K562 (cell line): ENCODE data around the gene CTDSPL. TPM values are rescaled to one million over a fixed set of nuclear protein-coding genes. Genes with fewer than 3 reads are reported as not detected.

ENCODE experiments used
- ATAC-seq: fragments of 200-7000 bp; cut with Tn5 transposase; 3 replicates; pipeline ENCODE4 v1.9.1; 2020; ENCODE audit warnings: moderate library complexity
- BruUV-seq: library from RNA; stranded (reverse); fragments of 400-500 nt; replicated peaks from 2 replicates; lab custom pipeline; 2021; lab: Mats Ljungman, UMichigan
- CTCF ChIA-PET: fragments of 300-600 bp; formaldehyde crosslinking; extraction: SDS; loops from one replicate; lab custom pipeline; 2021; ENCODE audit warnings: low intra/inter-chr PET ratio; lab: Yijun Ruan, JAX
- POLR2A ChIA-PET: fragments of 300-600, 350-650 bp; sonication (Branson Sonifier 250); formaldehyde crosslinking; extraction: SDS; loops from one replicate; lab custom pipeline; 2021; ENCODE audit warnings: antibody characterized with exemption, inconsistent platforms; lab: Yijun Ruan, JAX
- DNase-seq, 4 experiments: peaks; one replicate each; pipeline versions ENCODE4 v3.0.0 to v3.0.0-alpha.2; 2011 to 2018; ENCODE audit warnings: low spot score in 3 of 4, mixed read lengths in 3 of 4; ENCODE audit errors: extremely low read depth in 1 of 4
- FAIRE-seq: peaks from 2 replicates; lab custom pipeline; 2011; peaks lifted over from hg19 to GRCh38; lab: Jason Lieb, UNC
- H2AFZ ChIP-seq: 2 replicates; pipeline ENCODE4 v1.6.0; 2011; ENCODE audit warnings: low read depth, low read length, control low read depth, inconsistent platforms
- H3K27ac ChIP-seq: fragments of 200-600 bp; 3 replicates; pipeline ENCODE4 v1.8.0; 2011; ENCODE audit warnings: low read depth, mild to moderate bottlenecking, control low read depth, inconsistent platforms, low read length, moderate library complexity, mixed read lengths; ENCODE audit errors: extremely low read depth
- H3K27me3 ChIP-seq, 2 experiments: fragments of 300-600 bp in 1 of 2; 2 replicates in 1 of 2; 3 replicates in 1 of 2; pipeline versions ENCODE4 v1.6.0 to v1.8.0; 2011; ENCODE audit warnings: inconsistent platforms in 2 of 2, low read length in 2 of 2, mild to moderate bottlenecking in 1 of 2, mixed read lengths in 1 of 2, moderate library complexity in 1 of 2; ENCODE audit not compliant: control insufficient read depth in 2 of 2, insufficient read depth in 2 of 2
- H3K36me3 ChIP-seq: fragments of 300-600 bp; 3 replicates; pipeline ENCODE4 v1.8.0; 2011; ENCODE audit warnings: mild to moderate bottlenecking, low read length, inconsistent platforms; ENCODE audit not compliant: control insufficient read depth, insufficient read depth
- H3K4me1 ChIP-seq, 2 experiments: fragments of 200-600 bp in 1 of 2; replicated peaks in 1 of 2; 2 replicates in 1 of 2; 3 replicates in 1 of 2; pipeline versions ENCODE4 v1.5.1 to v1.8.0; 2011; ENCODE audit warnings: inconsistent platforms in 2 of 2, low read length in 2 of 2, mild to moderate bottlenecking in 1 of 2, mixed read lengths in 1 of 2, moderate library complexity in 1 of 2; ENCODE audit not compliant: control insufficient read depth in 2 of 2, insufficient read depth in 2 of 2
- H3K4me2 ChIP-seq: 2 replicates; pipeline ENCODE4 v1.6.1; 2011; ENCODE audit warnings: low read length, control low read depth, inconsistent platforms, mixed read lengths; ENCODE audit not compliant: insufficient read depth
- H3K4me3 ChIP-seq: fragments of 200-600 bp; sonication (generic), shearing (Covaris generic); 2 replicates; pipeline ENCODE4 v1.5.1; 2016; ENCODE audit warnings: control low read depth, inconsistent platforms
- H3K79me2 ChIP-seq: fragments of 200-600 bp; 3 replicates; pipeline ENCODE4 v1.8.0; 2011; ENCODE audit warnings: low read length, inconsistent platforms; ENCODE audit not compliant: control insufficient read depth, insufficient read depth
- H3K9ac ChIP-seq, 2 experiments: 2 replicates each; pipeline versions ENCODE4 v1.6.0 to v1.6.1; 2011; ENCODE audit warnings: low read depth in 2 of 2, low read length in 2 of 2, control low read depth in 1 of 2, inconsistent platforms in 1 of 2, mild to moderate bottlenecking in 1 of 2, mixed read lengths in 1 of 2; ENCODE audit not compliant: insufficient read depth in 1 of 2
- H3K9me1 ChIP-seq: one replicate; pipeline ENCODE4 v1.6.0; 2011; ENCODE audit warnings: inconsistent platforms, mild to moderate bottlenecking, low read length, moderate library complexity; ENCODE audit not compliant: control insufficient read depth, insufficient read depth
- H3K9me3 ChIP-seq: replicated peaks from 2 replicates; pipeline ENCODE4 v1.5.1; 2011; ENCODE audit warnings: low read depth, low read length, inconsistent platforms; ENCODE audit not compliant: control insufficient read depth, insufficient read depth
- H4K20me1 ChIP-seq: replicated peaks from 2 replicates; pipeline ENCODE4 v1.6.1; 2011; ENCODE audit warnings: low read length, inconsistent platforms, mixed read lengths; ENCODE audit not compliant: control insufficient read depth, insufficient read depth
- AFF1 ChIP-seq, 2 experiments: fragments of 450-650 bp; IDR thresholded peaks; 2 replicates each; pipeline ENCODE4 v1.6.1; 2018; ENCODE audit warnings: mild to moderate bottlenecking in 2 of 2, low read depth in 1 of 2; ENCODE audit not compliant: partially characterized antibody in 2 of 2
- NBN ChIP-seq: fragments of 450-650 bp; IDR thresholded peaks from 2 replicates; pipeline ENCODE4 v1.6.1; 2016; ENCODE audit warnings: low read depth, mild to moderate bottlenecking
- SMARCB1 ChIP-seq: IDR thresholded peaks from 2 replicates; pipeline ENCODE4 v1.6.1; 2011; ENCODE audit warnings: improper control_type of control experiment, low read depth; ENCODE audit not compliant: insufficient read length
- SP1 ChIP-seq: sonication (generic); formaldehyde crosslinking; IDR thresholded peaks from 2 replicates; pipeline ENCODE4 v1.8.1; 2022; ENCODE audit warnings: mild to moderate bottlenecking, missing genetic modification reagents
- TEAD4 ChIP-seq, 2 experiments: sonication (generic) in 1 of 2; formaldehyde crosslinking in 1 of 2; IDR thresholded peaks; 2 replicates each; pipeline versions ENCODE4 v1.6.1 to v1.8.0; 2012 to 2022; ENCODE audit warnings: borderline replicate concordance in 1 of 2, inconsistent platforms in 1 of 2, low read length in 1 of 2, mild to moderate bottlenecking in 1 of 2, missing genetic modification reagents in 1 of 2
- ZFPM2 ChIP-seq: fragments of 250-450 bp; sonication (Bioruptor Pico); IDR thresholded peaks from 2 replicates; pipeline ENCODE4 v1.5.1; 2022; ENCODE audit warnings: mild to moderate bottlenecking
- ZNF655 ChIP-seq: fragments of 250-450 bp; sonication (Bioruptor Pico); IDR thresholded peaks from 2 replicates; pipeline ENCODE4 v1.5.0; 2021
- ZNF76 ChIP-seq: fragments of 250-450 bp; sonication (Bioruptor Pico); IDR thresholded peaks from 2 replicates; pipeline ENCODE4 v1.4.0; 2020; ENCODE audit warnings: mild to moderate bottlenecking, moderate library complexity, borderline replicate concordance
- WGBS: fragments of 100-300 bp; shearing (Covaris generic); methylation state at CpG from one replicate; pipeline ENCODE4 v1.1.6; 2016; ENCODE audit warnings: low coverage, mixed read lengths; ENCODE audit not compliant: insufficient coverage; ENCODE audit errors: missing lambda C conversion rate; 5-methylcytosine and 5-hydroxymethylcytosine counted together
- in situ Hi-C: fragments of 300-500 bp; cut with MboI; formaldehyde crosslinking; loops from 4 replicates; pipeline ENCODE4 v1.15.0; 2018; ENCODE audit warnings: inconsistent platforms, mixed read lengths
- intact Hi-C: fragments of 100-400 bp; cut with micrococcal nuclease; formaldehyde crosslinking; loops from 2 replicates; pipeline ENCODE4 v1.14.2; 2022
- polyA plus RNA-seq, 8 experiments: library from polyadenylated mRNA; depleted of rRNA in 4 of 8; stranded (reverse) in 5 of 8; unstranded in 3 of 8; fragments of >200 nt; fragmentation: Nextera tagmentation in 2 of 8; fragmentation: Illumina TruSeq in 1 of 8; extraction: Ambion mirVana in 2 of 8; extraction: Trizol in 1 of 8; gene quantifications; 2 replicates each; pipeline versions ENCODE4 v1.2.1 to v1.2.3, GENCODE V29; 2011 to 2014; ENCODE audit warnings: inconsistent platforms in 1 of 8, missing spikeins in 1 of 8
- total RNA-seq, 7 experiments: library from RNA; depleted of rRNA in 6 of 7; stranded (reverse); fragments of >200 nt in 6 of 7; fragmentation: Illumina TruSeq in 2 of 7; extraction: Trizol in 2 of 7; gene quantifications; 2 replicates each; pipeline versions ENCODE4 v1.2.1 to v1.2.3, GENCODE V29; 2011 to 2021; ENCODE audit warnings: low replicate concordance in 1 of 7

The CTDSPL gene
- total and polyA plus RNA-seq, 9 of the 15 experiments (the other 6 are each of a cell fraction or from before 2014, with no cell fraction given): 5.1 to 19.3 (median 11.3) TPM

- peaks cover 0 to 4% of the 10 kb centered on the region in 2 experiments; a peak in 2 of 5 replicates for H3K27me3 ChIP-seq
- ATAC-seq: no peak
- no peak overlapping the region for H3K4me3 ChIP-seq
- no TSS peak for BruUV-seq
- no peaks in the 10 kb centered on the region for H3K9me1 ChIP-seq
- H3K4me2 ChIP-seq: no peak overlapping the region
- no peaks in the 10 kb centered on the region for H3K79me2 ChIP-seq
- no peak overlapping the region for H2AFZ ChIP-seq
- no peaks in the 10 kb centered on the region for H3K9me3 ChIP-seq
- no peaks in the 10 kb centered on the region for H3K36me3 ChIP-seq
- H3K4me1 ChIP-seq: no peaks in the 10 kb centered on the region
- H3K27ac ChIP-seq: no peak overlapping the region
- intact Hi-C loops (no loop called here), in situ Hi-C loops (no loop called here)
- ChIA-PET POLR2A (interaction anchor here (2.0 kb wide), 1 partner anchor 10 kb away, joined by 5 read pairs; no protein-coding TSS in a partner anchor), CTCF (no interaction called here)
- no peaks in the 10 kb centered on the region for H4K20me1 ChIP-seq
- no peak for FAIRE-seq
- 18% methylated on average over 3 of the region's 3 CpGs for WGBS
- H3K9ac ChIP-seq: no peak overlapping the region
- TF ChIP-seq SP1 (CRISPR knock-in tag): no peak
- TF ChIP-seq NBN: no peak
- no peak for DNase-seq
Observed at GRCh38 chr3:37932505-37932904, 70.8 kb downstream of the CTDSPL start.

GRCh38 chr3:37934631-37935289 is 73.1 kb downstream of the CTDSPL start:
- Histone ChIP-seq H2AFZ (no peak overlapping the region), H3K9me1 (no peaks in the 10 kb centered on the region), H4K20me1 (no peaks in the 10 kb centered on the region), H3K36me3 (no peaks in the 10 kb centered on the region), H3K4me2 (no peak overlapping the region), H3K9ac (no peak overlapping the region), H3K79me2 (no peaks in the 10 kb centered on the region), H3K4me3 (no peak overlapping the region), H3K4me1 (no peaks in the 10 kb centered on the region), H3K9me3 (no peaks in the 10 kb centered on the region), H3K27me3 (peaks cover 0 to 4% of the 10 kb centered on the region in 2 experiments; a peak in 3 of 5 replicates), H3K27ac (no peak overlapping the region)
- FAIRE-seq: no peak
- CTCF ChIA-PET: no interaction called here
- no peak for ATAC-seq
- DNase-seq: no peak
- WGBS: 21% methylated on average over 8 of the region's 8 CpGs
- in situ Hi-C loops (no loop called here), intact Hi-C loops (no loop called here)
- no TSS peak for BruUV-seq
- POLR2A ChIA-PET: interaction anchor here (1.1 kb wide), 1 partner anchor 9 kb away, joined by 7 read pairs; no protein-coding TSS in a partner anchor
- TF ChIP-seq SMARCB1 (no peak), AFF1 (IDR thresholded peaks at IDR 0.05; ENCODE audit: low read depth in 1 of 2, partially characterized antibody in 2 of 2) (no peak), ZNF655 (CRISPR knock-in tag) (no peak), TEAD4 (IDR thresholded peaks at IDR 0.05; ENCODE audit: low read length) (no peak), TEAD4 (CRISPR knock-in tag; IDR thresholded peaks at IDR 0.05; ENCODE audit: borderline replicate concordance) (no peak), ZNF76 (CRISPR knock-in tag) (no peak), ZFPM2 (CRISPR knock-in tag) (no peak)
